ENCODE results near the gene ADAMTSL2.

DNA sequence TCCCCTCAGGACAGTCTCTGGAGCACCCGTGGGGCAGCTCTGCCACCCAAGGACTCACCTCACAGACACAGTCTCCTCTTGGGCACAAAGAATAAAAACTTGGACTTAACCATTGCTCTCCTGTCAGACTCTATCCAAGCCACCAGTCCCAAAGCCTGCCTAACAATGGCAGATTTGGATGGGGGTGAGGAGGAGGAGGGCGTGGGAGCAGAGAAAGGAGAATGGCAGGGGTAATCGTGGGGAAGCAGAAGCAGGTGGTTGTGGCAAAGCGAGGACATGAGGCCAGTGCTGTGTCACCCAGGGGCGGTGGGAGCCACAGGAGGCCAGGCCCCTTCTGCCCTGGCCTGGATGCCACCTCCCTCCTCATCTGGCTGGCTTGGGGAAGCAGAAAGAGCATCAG lies 80.2 kb downstream of the ADAMTSL2 start:
- TF ChIP-seq, protein P1, sequence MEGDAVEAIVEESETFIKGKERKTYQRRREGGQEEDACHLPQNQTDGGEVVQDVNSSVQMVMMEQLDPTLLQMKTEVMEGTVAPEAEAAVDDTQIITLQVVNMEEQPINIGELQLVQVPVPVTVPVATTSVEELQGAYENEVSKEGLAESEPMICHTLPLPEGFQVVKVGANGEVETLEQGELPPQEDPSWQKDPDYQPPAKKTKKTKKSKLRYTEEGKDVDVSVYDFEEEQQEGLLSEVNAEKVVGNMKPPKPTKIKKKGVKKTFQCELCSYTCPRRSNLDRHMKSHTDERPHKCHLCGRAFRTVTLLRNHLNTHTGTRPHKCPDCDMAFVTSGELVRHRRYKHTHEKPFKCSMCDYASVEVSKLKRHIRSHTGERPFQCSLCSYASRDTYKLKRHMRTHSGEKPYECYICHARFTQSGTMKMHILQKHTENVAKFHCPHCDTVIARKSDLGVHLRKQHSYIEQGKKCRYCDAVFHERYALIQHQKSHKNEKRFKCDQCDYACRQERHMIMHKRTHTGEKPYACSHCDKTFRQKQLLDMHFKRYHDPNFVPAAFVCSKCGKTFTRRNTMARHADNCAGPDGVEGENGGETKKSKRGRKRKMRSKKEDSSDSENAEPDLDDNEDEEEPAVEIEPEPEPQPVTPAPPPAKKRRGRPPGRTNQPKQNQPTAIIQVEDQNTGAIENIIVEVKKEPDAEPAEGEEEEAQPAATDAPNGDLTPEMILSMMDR (conservative IDR thresholded peaks at IDR 0.05), result no peak
- no peak for TF ChIP-seq ZFX (IDR thresholded peaks at IDR 0.05)
